ENCODE data around the gene NFKBIA.

DNA sequence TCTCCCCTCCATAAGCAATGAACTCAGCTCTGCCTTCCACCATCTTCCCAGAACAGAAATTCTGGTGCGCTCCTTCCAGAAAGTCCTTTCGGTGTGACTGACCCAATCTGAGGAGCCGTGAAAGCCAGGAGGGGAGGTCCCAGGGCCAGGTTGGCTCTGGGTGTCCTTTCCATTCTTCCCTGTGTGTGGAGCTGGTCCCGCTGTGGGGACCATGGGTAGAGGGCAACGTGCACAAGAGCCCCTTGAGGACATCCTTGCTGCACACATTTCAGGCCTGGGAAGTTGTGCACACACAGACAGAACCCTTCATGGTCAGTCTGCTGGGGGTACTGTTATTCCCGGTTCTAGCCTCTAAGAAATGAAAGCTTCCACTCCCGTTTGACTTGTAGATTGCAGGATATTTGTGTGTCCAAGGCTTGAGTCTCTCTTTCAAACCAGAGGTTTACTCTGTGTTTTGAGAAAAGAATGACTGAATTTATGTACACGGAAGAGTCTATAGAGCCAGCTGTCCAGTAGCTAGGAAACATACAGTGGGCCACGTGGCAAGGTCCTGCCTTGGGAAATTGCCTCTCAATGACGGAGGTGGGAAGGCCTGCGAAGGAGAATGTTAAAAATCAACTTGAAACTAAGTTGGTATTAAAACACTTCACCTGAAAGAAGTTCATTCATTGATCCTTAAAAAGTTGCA is 10.1 kb downstream of the NFKBIA start:
- TF ChIP-seq CTCF (IDR thresholded peaks at IDR 0.05) (no peak), REST (IDR thresholded peaks at IDR 0.05; ENCODE audit: insufficient read depth in 1 of 2, low read depth in 2 of 2, low read length in 1 of 2) (no peak), POLR2AphosphoS5 (IDR thresholded peaks at IDR 0.05; ENCODE audit: low read depth, low read length) (no peak), SIN3A (IDR thresholded peaks at IDR 0.05; ENCODE audit: borderline replicate concordance, insufficient read depth, low read depth, low read length) (no peak), TCF7L2 (IDR thresholded peaks at IDR 0.05; ENCODE audit: low read depth, low read length) (no peak)

All from Panc1 (cell line).